GM19351 (cell line): Measurements from ENCODE around the gene CYSRT1.

Source experiments
- ATAC-seq: cut with Tn5 transposase; IDR thresholded peaks from one replicate; pipeline ENCODE4 v1.9.1; 2021; ENCODE audit warnings: mild to moderate bottlenecking, moderate library complexity; ENCODE audit not compliant: unreplicated experiment

CYSRT1 gene

DNA sequence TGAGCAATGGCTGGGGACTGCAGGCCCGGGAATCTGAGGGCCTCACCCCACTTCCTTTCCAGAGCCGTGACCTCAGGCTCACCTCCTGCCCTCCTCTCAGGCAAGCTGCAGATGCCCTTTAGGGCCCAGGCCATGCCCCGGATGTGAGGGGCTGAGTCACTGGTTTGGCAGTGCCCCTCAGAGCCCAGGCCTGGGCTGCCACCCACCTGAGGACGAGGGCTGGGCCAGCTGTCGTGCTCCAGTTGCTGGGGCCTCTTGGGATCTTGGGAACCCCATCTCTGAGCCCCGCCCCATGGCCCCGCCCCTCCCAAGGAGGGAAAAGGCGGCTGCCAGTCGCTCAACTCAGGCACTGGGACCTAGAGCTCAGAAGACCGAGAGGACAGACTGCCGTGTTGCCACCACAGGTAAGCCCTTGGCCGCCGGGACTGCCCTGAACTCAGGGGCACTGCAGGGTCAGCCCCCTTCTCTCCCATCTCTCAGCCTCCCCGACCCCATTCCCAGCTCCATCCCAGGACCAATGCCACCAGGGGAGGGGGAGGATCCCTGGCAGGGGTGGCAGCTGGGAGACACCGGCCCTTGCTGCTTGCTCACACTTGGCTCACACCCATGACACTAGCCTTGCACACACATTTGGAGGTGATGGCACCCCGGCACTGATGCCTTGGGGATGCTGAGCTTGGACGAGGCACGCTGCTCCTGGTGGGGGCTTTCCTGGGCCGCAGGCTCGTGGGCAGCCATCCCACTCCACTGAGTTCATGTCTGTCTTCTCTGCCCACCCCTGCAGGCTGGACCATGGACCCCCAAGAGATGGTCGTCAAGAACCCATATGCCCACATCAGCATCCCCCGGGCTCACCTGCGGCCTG lies at the start of gene CYSRT1:
Gene CYSRT1 (plus strand): TSS at position 345 of the 865 bp plus-strand sequence. CDS start 448 bp downstream, at position 793.
- ATAC-seq = no peak

GRCh38 chr9:137175345-137175961 lies 49.5 kb upstream of the CYSRT1 start:
- ATAC-seq = no peak

DNA sequence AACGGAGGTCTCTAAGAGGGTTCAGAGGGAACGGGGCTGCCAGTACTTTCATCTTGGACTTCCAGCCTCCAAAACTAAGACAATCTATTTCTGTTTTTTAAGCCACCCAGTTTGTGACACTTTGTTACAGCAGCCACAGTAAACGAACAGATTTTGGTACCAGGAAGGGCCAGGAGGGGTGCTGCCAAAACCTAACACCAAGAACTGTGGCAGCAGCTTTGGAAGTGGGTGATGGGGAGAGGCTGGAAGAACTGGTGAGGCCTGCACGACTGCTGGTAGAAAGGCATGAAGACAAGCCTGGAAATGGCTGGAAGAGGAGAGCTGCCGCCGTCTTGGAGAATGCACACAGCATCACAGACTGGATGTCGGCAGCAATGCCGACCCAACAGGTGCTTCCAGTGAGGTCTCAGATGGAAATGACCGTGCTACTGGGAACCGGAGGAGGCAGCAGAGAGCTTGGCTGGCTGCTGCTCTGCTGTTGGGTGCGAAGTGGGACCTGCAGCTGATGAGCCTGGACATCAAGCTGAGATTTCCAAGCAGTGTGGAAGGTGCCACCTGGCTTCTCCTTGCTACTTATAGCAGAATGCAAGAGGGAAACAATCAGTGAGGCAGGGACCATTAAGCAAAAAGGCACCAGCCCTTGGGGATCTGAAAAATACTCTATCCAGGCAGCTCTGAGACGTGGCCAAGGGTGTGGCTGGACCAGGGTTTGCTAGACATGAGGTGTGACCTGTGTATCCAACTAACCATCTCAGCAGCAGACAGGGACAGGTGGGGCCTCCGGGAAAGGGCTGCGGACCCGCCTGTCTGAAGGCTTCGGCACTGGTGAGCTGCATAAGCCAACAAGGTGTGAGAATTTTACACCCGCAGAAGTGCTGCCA lies 48.4 kb upstream of the CYSRT1 start:
- no peak for ATAC-seq

- ATAC-seq = no peak
Measured at GRCh38 chr9:137178201-137178938, 46.6 kb upstream of the CYSRT1 start.

DNA sequence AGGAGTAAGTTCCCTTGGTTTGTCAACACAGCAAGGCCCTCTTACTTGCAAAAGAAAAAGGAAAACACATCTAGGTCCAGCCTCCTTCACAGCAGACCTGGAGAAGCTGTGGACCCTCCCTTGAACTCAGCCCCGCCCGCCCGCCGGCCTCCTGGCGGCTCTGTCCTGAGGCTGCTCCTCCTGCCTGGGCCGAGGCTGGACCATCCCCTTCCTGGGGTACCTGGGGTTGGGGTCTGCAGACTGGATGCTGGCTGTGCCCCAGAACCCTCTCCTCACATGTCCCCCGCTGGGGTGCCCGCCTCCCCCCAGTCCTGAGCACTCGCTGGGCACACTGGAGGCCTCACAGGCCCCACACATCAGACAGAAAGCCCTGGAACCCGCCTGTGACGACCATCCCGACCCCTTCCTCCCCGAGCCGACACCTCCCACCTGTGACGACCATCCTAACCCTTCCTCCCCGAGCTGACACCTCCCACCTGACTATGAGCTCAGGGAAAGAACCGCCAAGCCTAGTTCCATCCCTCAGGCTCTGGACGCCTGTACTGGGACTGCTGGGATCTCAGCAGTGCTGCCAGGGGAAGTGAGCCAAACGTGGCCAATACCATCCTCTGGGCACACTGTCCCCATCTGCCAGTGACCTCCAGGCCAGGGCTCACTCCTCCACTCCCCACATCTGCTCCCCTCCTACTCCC lies 45.9 kb upstream of the CYSRT1 start:
- no peak for ATAC-seq

DNA sequence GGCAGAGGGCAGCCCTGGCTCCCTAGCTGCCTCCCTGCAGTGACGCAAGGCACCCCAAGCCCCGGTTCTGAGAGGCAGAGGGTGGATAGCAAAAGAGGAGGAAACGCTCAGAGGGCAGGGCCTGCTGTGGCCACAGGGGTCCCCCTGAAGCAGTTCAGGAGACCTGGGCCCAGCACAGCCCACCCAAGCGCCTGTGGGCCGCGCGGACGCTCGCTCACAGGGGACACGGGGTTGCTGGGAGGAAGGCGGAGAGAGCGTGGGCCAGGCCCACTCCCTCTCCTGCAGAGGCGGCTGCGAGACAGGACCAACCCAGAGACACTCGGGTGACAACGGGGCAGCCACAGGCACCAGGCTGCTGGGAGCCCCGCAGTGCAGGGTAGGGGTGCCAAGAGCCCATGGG lies 45.2 kb upstream of the CYSRT1 start:
- ATAC-seq = no peak

- ATAC-seq = no peak
Measured at GRCh38 chr9:137180491-137180890, 44.5 kb upstream of the CYSRT1 start.

DNA sequence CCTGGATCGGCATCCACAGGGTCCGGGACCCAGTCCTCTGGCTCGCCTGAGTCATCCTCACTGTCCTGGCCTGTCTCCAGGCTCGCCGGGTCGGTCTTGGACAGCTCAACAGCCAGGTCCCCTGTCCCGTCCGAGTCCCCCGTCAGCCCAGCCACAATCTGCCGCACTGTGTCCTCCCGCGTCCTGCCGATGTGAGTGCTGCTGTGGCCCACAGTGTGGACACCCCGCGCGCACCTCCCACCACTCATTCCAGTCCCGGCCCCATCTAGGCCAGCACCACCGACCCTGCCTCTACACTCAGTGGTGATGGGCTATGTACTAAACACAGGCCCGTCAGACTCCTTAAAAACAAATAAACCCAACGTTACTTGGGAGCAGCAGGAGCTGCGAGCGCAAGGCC lies 43.3 kb upstream of the CYSRT1 start:
- ATAC-seq = no peak

DNA sequence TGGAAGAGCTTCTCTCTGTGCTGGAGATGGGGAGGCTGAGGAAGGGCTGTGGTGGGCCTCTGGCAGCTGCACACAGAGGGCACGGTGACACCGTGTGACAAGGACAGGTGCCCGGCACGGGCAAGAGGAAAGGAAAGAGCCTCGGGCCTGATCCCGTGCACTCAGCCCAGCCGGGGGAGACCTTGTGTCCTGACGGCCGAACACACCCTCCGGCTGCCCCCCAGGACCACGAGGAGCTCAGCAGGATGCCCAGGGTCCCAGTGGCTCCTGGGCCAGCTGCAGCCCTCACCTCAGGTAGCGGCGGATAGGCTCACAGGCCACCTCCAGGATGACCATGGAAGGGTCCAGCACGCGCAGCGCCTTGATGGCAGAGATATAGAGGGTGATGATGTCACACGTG lies 42.1 kb upstream of the CYSRT1 start:
- no peak for ATAC-seq

- no peak for ATAC-seq
Measured at GRCh38 chr9:137183980-137184595, 40.9 kb upstream of the CYSRT1 start.

DNA sequence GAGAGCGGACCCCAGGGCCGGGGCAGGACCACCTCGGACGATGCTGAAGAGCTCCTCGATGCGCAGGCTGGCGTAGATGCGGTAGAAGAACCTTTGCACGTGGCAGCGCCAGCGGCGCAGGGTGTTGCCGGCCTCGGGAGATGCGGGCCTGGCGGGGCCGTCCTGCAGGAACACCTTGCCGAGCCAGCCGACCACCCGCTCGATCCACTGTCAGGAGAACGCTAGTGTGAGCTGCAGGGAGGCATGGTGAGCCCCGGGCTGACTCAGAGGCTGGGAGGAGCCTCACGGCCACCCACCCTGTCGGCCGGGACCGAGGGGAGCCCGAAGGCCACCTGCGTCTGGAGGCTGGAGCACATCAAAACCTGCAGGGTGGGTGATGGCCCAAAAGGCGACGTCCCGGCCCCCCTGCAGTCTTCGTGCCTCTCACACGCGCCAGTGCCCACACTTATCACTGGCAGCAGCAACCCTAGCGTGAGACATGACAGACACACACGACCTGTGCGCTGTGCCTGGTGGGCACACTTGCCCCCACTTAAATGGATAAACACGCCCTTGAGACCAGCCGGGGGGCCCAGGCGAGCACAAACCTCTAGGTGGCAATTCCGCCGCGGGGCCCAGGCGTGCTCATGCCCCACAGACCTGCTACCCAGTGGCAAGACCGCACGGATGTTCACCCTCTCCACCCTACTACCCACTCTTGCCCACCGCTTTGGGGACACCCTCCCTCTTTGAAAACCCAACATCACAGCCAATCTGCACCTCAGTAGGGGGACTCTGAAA lies 39.9 kb upstream of the CYSRT1 start:
- ATAC-seq = no peak

DNA sequence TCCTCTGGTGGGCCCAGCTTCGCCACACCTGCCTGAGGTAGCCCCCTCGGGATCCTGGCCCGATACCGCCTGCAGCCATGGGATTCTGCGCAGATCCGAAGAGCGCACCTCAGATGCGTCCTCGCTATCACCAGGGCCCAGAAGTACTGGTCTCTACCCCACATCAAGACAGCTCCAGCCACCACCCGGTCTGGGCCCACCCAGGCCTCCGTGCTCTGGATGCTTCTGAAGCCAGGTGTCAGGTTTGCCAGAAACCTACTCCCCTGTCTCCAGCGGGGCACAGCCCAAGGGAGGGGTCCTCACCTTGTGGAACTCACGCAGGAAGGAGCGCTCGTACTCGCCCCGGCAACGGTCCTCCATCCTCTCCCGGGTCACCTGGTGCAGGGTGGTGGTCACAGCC lies 39.1 kb upstream of the CYSRT1 start:
- ATAC-seq = no peak

DNA sequence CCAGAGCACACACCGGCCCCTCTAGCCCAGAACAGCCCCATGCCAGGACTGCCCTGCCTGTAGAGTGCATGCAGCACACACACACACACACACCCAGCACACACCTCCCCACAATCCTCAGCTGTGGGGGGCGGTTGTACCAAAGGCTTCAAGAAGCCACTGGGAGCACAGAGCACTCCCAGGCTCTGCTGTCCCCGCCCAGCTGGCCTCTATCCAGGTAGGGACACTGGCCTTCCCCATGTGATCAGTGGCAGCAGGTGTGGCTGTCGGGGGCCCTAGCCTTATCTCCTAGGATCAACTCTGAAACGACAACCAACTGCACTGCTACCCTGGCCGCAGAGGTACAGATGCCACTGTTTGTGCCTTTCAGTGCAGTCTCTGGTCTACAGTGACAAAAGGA lies 38.6 kb upstream of the CYSRT1 start:
- no peak for ATAC-seq

DNA sequence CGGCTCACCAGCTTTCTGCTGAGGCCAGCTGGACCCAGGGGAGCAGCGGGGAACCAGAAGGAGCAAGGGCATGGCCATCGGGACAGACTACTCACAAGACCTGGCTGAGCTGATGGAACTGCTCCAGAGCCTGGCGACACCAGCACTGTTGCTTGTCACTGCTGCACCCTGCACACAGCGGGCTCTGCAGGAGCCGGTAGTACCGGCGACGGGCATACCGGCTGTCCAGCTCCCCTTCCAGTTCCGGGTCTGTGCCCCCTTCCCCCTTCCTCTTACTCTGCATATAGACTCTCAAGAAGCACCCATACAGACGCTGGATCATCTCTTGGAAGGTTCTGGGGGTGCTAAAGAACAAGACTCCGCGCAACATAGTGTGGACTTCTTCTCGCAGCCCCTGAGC lies 37.6 kb upstream of the CYSRT1 start:
- no peak for ATAC-seq

- no peak for ATAC-seq
Measured at GRCh38 chr9:137188086-137188489, 36.9 kb upstream of the CYSRT1 start.

- peak; percentile 82 for ATAC-seq
Measured at GRCh38 chr9:137188490-137189296, 36.3 kb upstream of the CYSRT1 start, which contains the start of the genes ANAPC2 and SSNA1. ANAPC2 (minus strand) TSS chr9:137188560; CDS start chr9:137188532, 28 bp downstream. SSNA1 (plus strand) TSS chr9:137188676; CDS start chr9:137188727, 51 bp downstream.

GRCh38 chr9:137189297-137190295 lies 35.4 kb upstream of the CYSRT1 start:
- ATAC-seq = no peak
